OCI-LY3 (cell line): ENCODE measurements around the gene MBL2.

Experiments
- CTCF ChIP-seq: fragments of 200-600, 300-600 bp; sonication (generic); IDR thresholded peaks from 2 replicates; pipeline ENCODE4 v1.5.1; 2014; ENCODE audit warnings: antibody characterized with exemption, low read length, low read depth
- EZH2phosphoT487 ChIP-seq: fragments of 200-600 bp; shearing (Covaris generic); IDR thresholded peaks from 2 replicates; pipeline ENCODE4 v1.6.1; 2018; ENCODE audit warnings: antibody characterized with exemption, mixed run types, low read depth

GRCh38 chr10:52786098-52786497 lies 13.5 kb upstream of the MBL2 start:
- no peak for TF ChIP-seq CTCF
- TF ChIP-seq EZH2phosphoT487: no peak
